Kidney (tissue), 14 donors: ENCODE results near the gene MECR. TPM values are rescaled to one million over a fixed set of nuclear protein-coding genes. Genes with fewer than 3 reads are reported as not detected.

Source experiments
- DNase-seq, 5 donors: peaks; one replicate each; pipeline ENCODE4 v3.0.0-alpha.2; 2013 to 2020
- FAIRE-seq: peaks from 2 replicates; lab custom pipeline; 2012; peaks lifted over from hg19 to GRCh38; lab: Jason Lieb, UNC
- H3K27ac ChIP-seq, 2 donors: one replicate each; pipeline ENCODE4 v1.7.0; 2013; ENCODE audit warnings: low read depth in 2 of 2, low read length in 2 of 2, inconsistent platforms in 1 of 2
- H3K27me3 ChIP-seq: one replicate; pipeline ENCODE4 v1.7.1; 2013; ENCODE audit warnings: low read length, inconsistent platforms; ENCODE audit not compliant: control insufficient read depth, insufficient read depth
- H3K36me3 ChIP-seq, 3 donors: one replicate each; pipeline versions ENCODE4 v1.7.0 to v1.7.1; 2013; ENCODE audit warnings: low read length in 3 of 3, control low read depth in 1 of 3, inconsistent platforms in 1 of 3; ENCODE audit not compliant: insufficient read depth in 3 of 3, control insufficient read depth in 2 of 3
- H3K4me1 ChIP-seq, 3 donors: one replicate each; pipeline versions ENCODE4 v1.7.0 to v1.7.1; 2013; ENCODE audit warnings: low read length in 3 of 3, inconsistent platforms in 1 of 3, low read depth in 1 of 3; ENCODE audit not compliant: control insufficient read depth in 2 of 3, insufficient read depth in 2 of 3
- H3K4me3 ChIP-seq, 3 donors: one replicate each; pipeline versions ENCODE4 v1.7.0 to v1.8.1; 2013; ENCODE audit warnings: low read length in 3 of 3, control low read depth in 1 of 3, inconsistent platforms in 1 of 3
- H3K9ac ChIP-seq, 3 donors: one replicate each; pipeline versions ENCODE4 v1.7.0 to v1.7.1; 2013; ENCODE audit warnings: low read length in 3 of 3, control low read depth in 1 of 3, inconsistent platforms in 1 of 3
- H3K9me3 ChIP-seq, 3 donors: one replicate each; pipeline versions ENCODE4 v1.7.0 to v1.7.1; 2013; ENCODE audit warnings: low read length in 3 of 3, control low read depth in 1 of 3, inconsistent platforms in 1 of 3; ENCODE audit not compliant: control insufficient read depth in 2 of 3, insufficient read depth in 1 of 3
- CTCF ChIP-seq: IDR thresholded peaks from 3 replicates; pipeline ENCODE4 v1.5.1; 2012; ENCODE audit warnings: mild to moderate bottlenecking, moderate library complexity, borderline replicate concordance; ENCODE audit not compliant: insufficient read depth; ENCODE audit errors: extremely low read depth
- intact Hi-C: fragments of 100-400 bp; cut with DNase I; formaldehyde crosslinking; loops from one replicate; pipeline ENCODE4 v1.11.1; 2022
- polyA plus RNA-seq: library from polyadenylated mRNA; stranded (reverse); fragments of 350-450 nt; fragmentation: Illumina TruSeq; extraction: RNeasy Lipid Tissue Mini Kit (QIAGEN cat#74804); gene quantifications from one replicate; pipeline ENCODE4 v1.2.3, GENCODE V29; 2014; ENCODE audit warnings: low read depth, low replicate concordance; ENCODE audit not compliant: insufficient read depth
- total RNA-seq: library from RNA; stranded (reverse); fragmentation: NEBNext Ultra II Directional; extraction: Animal tissue kit (Norgen Biotek cat#: 25700); gene quantifications from one replicate; pipeline ENCODE4 v1.2.1, GENCODE V29; 2021
- donor health status: control.
- donor health status: control.
- donor health status: control.
- donor health status: control.
- donor health status: control.
- donor health status: DM: yes; HTN: yes; CAD: no.
- donor health status: Normal renal cell carcinoma (clear cell type).

MECR gene
- total and polyA plus RNA-seq, 2 donors from 2014 or later, result 27.7 to 42.6 TPM

GRCh38 chr1:29202584-29203340, 28.0 kb downstream of the MECR start:
- Histone ChIP-seq H3K27ac (peak overlapping the region; percentile 66 to 77), H3K4me1 (peaks cover 0 to 8% (median 4%) of the 10 kb centered on the region in 3 donors), H3K27me3 (no peaks in the 10 kb centered on the region), H3K36me3 (peaks cover 0 to 25% (median 21%) of the 10 kb centered on the region in 3 donors), H3K9me3 (no peaks in the 10 kb centered on the region), H3K4me3 (no peak overlapping the region), H3K9ac (peak overlapping the region in 2 of 3 donors; percentile 2 to 16)
- intact Hi-C loops, result loop anchor here (5.0 kb wide), 1 partner anchor 320 kb away; no protein-coding TSS in a partner anchor
- FAIRE-seq (peak; percentile 94), DNase-seq (peak; percentile 91 to 97 (median 94))
- peak; percentile 98 for TF ChIP-seq CTCF

GRCh38 chr1:29202053-29202452, 28.7 kb downstream of the MECR start:
- FAIRE-seq, result no peak
- peaks cover 0 to 25% (median 21%) of the 10 kb centered on the region in 3 donors for H3K36me3 ChIP-seq
- DNase-seq, result no peak
- H3K27me3 ChIP-seq, result no peaks in the 10 kb centered on the region
- H3K9me3 ChIP-seq, result no peaks in the 10 kb centered on the region
- no peak overlapping the region for H3K4me3 ChIP-seq
- H3K4me1 ChIP-seq, result peaks cover 0 to 8% (median 4%) of the 10 kb centered on the region in 3 donors
- peak overlapping the region in 2 of 3 donors; percentile 2 to 16 for H3K9ac ChIP-seq
- intact Hi-C loops, result loop anchor here (5.0 kb wide), 1 partner anchor 320 kb away; no protein-coding TSS in a partner anchor
- no peak for TF ChIP-seq CTCF
- H3K27ac ChIP-seq, result peak overlapping the region; percentile 66 to 77

GRCh38 chr1:29201595-29202051, 29.1 kb downstream of the MECR start:
- DNase-seq (no peak), FAIRE-seq (no peak)
- Histone ChIP-seq H3K36me3 (peaks cover 0 to 23% (median 21%) of the 10 kb centered on the region in 3 donors), H3K27ac (peak overlapping the region in 1 of 2 donors; percentile 77), H3K4me1 (peaks cover 0 to 8% (median 4%) of the 10 kb centered on the region in 3 donors), H3K9me3 (no peaks in the 10 kb centered on the region), H3K27me3 (no peaks in the 10 kb centered on the region), H3K4me3 (no peak overlapping the region), H3K9ac (no peak overlapping the region)
- TF ChIP-seq CTCF, result no peak
- intact Hi-C loops, result loop anchor here (5.0 kb wide), 1 partner anchor 319 kb away; no protein-coding TSS in a partner anchor
